Duodenal mucosa (tissue), 2 donors: ENCODE data around the gene DDA1.
"Not testable (repeated sequence)": the region's sequence is repeated elsewhere in the genome, so short reads cannot be mapped to it uniquely, and the experiment has no call there.

ENCODE experiments used
- H3K27ac ChIP-seq: one replicate; pipeline ENCODE4 v1.7.0; 2013; ENCODE audit warnings: low read depth, low read length
- H3K27me3 ChIP-seq, 2 donors: one replicate each; pipeline ENCODE4 v1.7.0; 2013; ENCODE audit warnings: low read length in 2 of 2, control low read depth in 1 of 2; ENCODE audit not compliant: insufficient read depth in 2 of 2, control insufficient read depth in 1 of 2
- H3K36me3 ChIP-seq, 2 donors: one replicate each; pipeline ENCODE4 v1.7.0; 2013; ENCODE audit warnings: low read length in 2 of 2, control low read depth in 1 of 2; ENCODE audit not compliant: insufficient read depth in 2 of 2, control insufficient read depth in 1 of 2
- H3K4me1 ChIP-seq, 2 donors: one replicate each; pipeline ENCODE4 v1.7.0; 2013; ENCODE audit warnings: low read length in 2 of 2, control low read depth in 1 of 2; ENCODE audit not compliant: insufficient read depth in 2 of 2, control insufficient read depth in 1 of 2
- H3K4me3 ChIP-seq, 2 donors: one replicate each; pipeline ENCODE4 v1.7.0; 2013; ENCODE audit warnings: low read length in 2 of 2, low read depth in 1 of 2
- H3K9ac ChIP-seq, 2 donors: one replicate each; pipeline ENCODE4 v1.7.0; 2013; ENCODE audit warnings: low read length in 2 of 2, low read depth in 1 of 2
- H3K9me3 ChIP-seq, 2 donors: one replicate each; pipeline ENCODE4 v1.7.0; 2013; ENCODE audit warnings: low read length in 2 of 2, control low read depth in 1 of 2; ENCODE audit not compliant: control insufficient read depth in 1 of 2

Gene DDA1

DNA sequence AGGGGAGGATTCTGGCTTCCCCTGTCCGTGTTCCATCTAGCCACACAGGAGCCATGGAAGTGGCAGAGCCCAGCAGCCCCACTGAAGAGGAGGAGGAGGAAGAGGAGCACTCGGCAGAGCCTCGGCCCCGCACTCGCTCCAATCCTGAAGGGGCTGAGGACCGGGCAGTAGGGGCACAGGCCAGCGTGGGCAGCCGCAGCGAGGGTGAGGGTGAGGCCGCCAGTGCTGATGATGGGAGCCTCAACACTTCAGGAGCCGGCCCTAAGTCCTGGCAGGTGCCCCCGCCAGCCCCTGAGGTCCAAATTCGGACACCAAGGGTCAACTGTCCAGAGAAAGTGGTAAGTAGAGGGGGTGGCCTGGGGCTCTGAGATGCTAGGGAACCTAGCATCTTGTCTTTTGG, 40.6 kb upstream of the DDA1 start:
- Histone ChIP-seq H3K36me3 (peaks cover 0 to 27% of the 10 kb centered on the region in 2 donors), H3K4me3 (no peak overlapping the region), H3K9me3 (no peaks in the 10 kb centered on the region), H3K9ac (no peak overlapping the region), H3K4me1 (peaks cover 6 to 9% of the 10 kb centered on the region in 2 donors), H3K27me3 (no peaks in the 10 kb centered on the region), H3K27ac (no peak overlapping the region)

DNA sequence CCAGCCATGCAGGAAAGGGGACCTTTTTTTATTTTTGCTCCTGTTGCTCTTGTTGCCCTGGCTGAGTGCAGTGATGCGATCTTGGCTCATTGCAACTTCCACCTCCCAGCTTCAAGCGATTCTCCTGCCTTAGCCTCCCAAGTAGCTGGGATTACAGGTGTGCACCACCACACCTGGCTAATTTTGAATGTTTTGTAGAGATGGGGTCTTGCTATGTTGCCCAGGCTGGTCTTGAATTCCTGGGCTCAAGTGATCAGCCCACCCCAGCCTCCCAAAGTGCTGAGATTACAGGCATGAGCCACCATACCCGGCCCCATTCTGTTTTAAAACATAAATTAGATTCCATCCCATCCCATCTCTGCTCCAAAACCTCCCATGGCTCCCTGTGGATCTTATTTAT, 34.5 kb upstream of the DDA1 start:
- H3K4me3 ChIP-seq, H3K4me1 ChIP-seq, H3K27ac ChIP-seq, H3K27me3 ChIP-seq, H3K9ac ChIP-seq, H3K9me3 ChIP-seq: not testable (repeated sequence)
- H3K36me3 ChIP-seq, result peaks cover 6 to 65% of the 10 kb centered on the region in 2 donors

DNA sequence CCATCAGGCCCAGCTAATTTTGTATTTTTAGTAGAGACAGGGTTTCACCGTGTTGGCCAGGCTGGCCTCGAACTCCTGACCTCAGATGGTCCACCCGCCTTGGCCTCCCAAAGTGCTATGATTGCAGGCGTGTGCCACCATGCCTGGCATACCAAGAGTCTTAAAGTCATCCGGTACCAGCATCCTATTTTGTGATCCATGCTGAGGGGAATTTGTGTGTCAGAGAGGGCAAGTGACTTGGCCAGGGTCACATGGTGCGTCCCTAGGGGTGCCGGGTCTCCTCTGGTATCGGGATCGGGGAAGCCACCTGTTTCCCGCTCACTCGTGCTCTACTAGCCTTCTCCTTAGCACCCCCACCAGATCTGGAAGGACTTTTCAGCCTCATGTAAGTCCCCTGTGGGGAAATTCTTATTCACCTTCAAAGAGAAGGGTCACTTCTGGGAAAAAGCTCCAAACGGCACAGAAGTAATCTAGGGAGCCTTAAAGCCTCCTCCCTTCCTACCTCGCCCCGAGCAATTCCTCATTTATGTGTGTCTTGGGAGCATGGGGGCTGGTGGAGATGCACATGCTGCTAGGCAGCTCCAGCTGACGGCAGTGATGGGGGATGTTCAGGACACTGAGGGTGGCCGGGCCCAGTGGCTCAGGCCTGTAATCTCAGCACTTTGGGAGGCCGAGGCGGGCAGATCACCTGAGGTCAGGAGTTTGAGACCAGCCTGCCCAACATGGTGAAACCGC, 33.8 kb upstream of the DDA1 start:
- Histone ChIP-seq H3K9me3 (no peaks in the 10 kb centered on the region), H3K4me1 (no peaks in the 10 kb centered on the region), H3K36me3 (peaks cover 6 to 61% of the 10 kb centered on the region in 2 donors), H3K27me3 (no peaks in the 10 kb centered on the region), H3K4me3 (no peak overlapping the region), H3K27ac (no peak overlapping the region), H3K9ac (no peak overlapping the region)

DNA sequence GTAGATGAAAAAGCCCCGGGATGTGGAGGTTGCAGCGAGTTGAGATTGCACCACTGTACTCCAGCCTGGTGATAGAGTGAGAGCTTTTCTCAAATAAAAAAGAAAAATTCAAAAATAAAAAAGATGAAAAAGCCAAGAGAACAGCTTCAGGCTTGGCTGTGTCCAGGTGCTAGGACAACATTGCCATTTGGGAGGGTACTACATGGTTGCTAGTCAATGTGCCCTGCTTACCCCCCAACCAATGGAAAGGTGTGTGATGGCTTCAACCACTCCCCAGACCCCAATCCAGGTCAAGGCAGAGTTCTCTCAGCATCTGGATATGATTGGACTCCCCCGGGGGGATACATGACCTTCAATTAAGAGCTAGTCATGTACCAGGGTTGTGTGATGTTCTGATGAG, 29.9 kb upstream of the DDA1 start:
- no peak overlapping the region for H3K9ac ChIP-seq
- H3K4me3 ChIP-seq, result no peak overlapping the region
- no peak overlapping the region for H3K27ac ChIP-seq
- peaks cover 6 to 35% of the 10 kb centered on the region in 2 donors for H3K36me3 ChIP-seq
- peaks cover 7 to 15% of the 10 kb centered on the region in 2 donors for H3K4me1 ChIP-seq
- no peaks in the 10 kb centered on the region for H3K9me3 ChIP-seq
- no peaks in the 10 kb centered on the region for H3K27me3 ChIP-seq

DNA sequence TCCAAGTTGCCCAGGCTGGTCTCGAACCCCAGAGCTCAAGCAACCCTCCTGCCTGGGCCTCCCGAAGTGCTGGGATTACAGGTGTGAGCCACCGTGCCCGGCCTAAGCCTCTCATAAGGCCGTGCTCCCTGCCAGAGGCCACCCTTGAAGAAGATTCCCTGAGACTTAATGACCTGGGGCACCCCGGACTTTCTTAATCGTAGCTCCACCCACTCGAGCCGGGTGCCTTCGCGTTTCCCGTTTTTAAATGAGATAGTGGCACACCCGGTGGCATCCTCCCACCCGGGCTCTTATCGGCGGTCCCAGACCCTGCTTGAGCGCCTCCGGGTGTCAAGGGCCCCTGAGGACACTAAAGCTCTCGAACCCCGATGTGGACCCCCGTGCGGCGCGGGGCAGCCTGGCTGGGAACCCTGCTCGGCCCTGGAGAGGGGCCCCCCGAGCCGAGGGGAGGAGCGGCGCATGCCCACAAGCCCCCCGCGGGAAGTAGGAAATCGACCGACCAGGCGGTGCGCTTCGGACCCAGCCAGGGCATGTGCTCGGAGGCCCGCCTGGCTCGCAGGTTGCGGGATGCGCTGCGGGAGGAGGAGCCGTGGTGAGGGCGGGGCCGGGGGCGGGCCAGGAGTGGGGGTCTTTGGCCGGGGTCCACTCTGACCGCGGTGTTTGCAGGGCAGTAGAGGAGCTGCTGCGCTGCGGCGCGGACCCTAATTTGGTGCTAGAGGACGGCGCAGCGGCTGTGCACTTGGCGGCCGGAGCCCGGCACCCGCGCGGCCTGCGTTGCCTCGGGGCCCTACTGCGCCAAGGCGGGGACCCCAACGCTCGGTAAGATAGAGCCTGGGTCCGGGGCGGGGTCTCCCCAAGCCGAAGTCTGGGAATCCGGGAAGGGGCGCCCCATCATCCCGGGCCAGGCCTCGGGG, 27.7 kb upstream of the DDA1 start, which contains the start of gene ANKLE1:
TSS of gene ANKLE1 (plus strand) at position 511 of the 914 bp plus-strand sequence. CDS start at position 531, 20 bp downstream.
- Histone ChIP-seq H3K27ac (no peak within 1 kb of the TSS), H3K27me3 (peaks cover 0 to 3% of the 10 kb centered on the region in 2 donors), H3K4me3 (peak within 1 kb of the TSS; percentile 47 to 65), H3K4me1 (peaks cover 7 to 15% of the 10 kb centered on the region in 2 donors), H3K9ac (peak within 1 kb of the TSS in 1 of 2 donors; percentile 54), H3K36me3 (peaks cover 3 to 15% of the 10 kb centered on the region in 2 donors), H3K9me3 (no peaks in the 10 kb centered on the region)

DNA sequence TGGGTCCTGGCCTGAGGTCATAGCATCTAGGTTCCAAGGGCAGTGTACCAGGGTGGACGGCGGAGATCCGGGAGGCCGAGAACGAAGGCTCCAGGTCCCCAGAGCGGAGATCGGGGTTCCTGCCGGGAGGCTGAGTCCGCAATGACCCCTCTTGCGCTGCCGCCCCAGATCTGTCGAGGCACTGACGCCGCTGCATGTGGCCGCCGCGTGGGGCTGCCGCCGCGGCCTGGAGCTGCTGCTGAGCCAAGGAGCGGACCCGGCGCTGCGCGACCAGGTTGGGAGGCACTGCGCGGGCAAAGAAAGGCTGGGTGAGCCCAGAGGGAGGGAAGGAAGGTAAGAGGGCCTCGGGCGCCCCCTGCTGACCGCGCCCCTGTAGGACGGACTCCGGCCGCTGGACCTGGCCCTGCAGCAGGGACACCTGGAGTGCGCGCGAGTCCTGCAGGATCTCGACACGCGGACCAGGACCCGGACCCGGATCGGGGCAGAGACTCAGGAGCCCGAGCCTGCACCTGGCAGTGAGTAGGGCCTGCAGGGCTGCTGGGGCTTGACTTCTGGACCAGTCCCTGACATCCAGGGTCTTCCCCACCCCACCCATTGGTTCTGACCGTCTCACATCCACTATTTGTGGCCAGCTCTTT, 26.8 kb upstream of the DDA1 start:
- H3K4me1 ChIP-seq, result peaks cover 7 to 15% of the 10 kb centered on the region in 2 donors
- no peaks in the 10 kb centered on the region for H3K9me3 ChIP-seq
- H3K4me3 ChIP-seq, result peak overlapping the region; percentile 23 to 65
- H3K27ac ChIP-seq, result no peak overlapping the region
- H3K27me3 ChIP-seq, result peaks cover 0 to 3% of the 10 kb centered on the region in 2 donors
- H3K9ac ChIP-seq, result peak overlapping the region in 1 of 2 donors; percentile 54
- H3K36me3 ChIP-seq, result peaks cover 0 to 7% of the 10 kb centered on the region in 2 donors

DNA sequence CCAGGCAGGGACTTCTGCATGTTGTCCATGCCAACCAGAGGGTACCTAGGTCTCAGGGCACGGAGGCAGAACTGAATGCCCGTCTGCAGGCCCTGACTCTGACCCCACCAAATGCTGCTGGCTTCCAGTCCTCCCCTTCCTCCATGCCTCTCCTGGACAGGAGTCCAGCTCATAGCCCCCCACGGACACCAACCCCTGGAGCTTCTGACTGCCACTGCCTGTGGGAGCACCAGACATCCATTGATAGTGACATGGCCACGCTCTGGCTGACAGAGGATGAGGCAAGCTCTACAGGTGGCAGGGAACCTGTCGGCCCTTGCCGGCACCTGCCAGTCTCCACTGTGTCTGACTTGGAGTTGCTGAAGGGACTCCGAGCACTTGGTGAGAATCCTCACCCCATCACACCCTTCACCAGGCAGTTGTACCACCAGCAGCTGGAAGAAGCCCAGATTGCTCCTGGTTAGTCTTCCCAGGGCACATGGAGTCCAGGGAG, 25.8 kb upstream of the DDA1 start:
- Histone ChIP-seq H3K27me3 (peaks cover 0 to 3% of the 10 kb centered on the region in 2 donors), H3K4me3 (no peak overlapping the region), H3K4me1 (peaks cover 7 to 15% of the 10 kb centered on the region in 2 donors), H3K27ac (no peak overlapping the region), H3K9ac (no peak overlapping the region), H3K36me3 (peaks cover 0 to 6% of the 10 kb centered on the region in 2 donors), H3K9me3 (no peaks in the 10 kb centered on the region)

DNA sequence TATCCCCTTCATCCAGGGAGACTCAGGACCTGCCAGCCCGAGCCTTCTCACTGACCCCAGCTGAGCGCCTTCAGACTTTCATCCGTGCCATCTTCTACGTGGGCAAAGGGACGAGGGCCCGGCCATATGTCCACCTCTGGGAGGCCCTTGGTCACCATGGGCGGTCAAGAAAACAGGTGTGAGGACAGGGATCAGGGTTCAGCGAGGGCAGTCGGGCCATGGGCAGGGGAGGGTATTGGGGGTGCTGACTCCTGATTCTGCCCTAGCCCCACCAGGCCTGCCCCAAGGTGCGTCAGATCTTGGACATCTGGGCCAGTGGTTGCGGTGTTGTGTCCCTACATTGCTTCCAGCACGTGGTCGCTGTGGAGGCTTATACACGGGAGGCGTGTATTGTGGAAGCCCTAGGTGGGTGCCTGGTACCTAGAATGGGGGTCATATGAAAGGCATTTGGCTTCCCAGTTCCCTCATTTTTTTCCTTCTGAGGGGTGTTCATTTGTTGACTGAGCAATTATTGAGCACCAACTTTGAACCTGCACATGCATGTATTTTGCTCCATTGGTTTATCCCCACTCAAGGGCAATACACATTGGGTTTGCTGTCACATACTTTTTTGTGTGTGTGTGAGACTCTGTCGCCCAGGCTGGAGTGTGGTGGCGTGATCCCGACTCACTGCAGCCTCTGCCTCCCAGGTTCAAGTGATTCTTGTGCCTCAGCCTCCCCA, 23.8 kb upstream of the DDA1 start:
- no peaks in the 10 kb centered on the region for H3K36me3 ChIP-seq
- peaks cover 0 to 3% of the 10 kb centered on the region in 2 donors for H3K27me3 ChIP-seq
- H3K4me3 ChIP-seq, result no peak overlapping the region
- H3K27ac ChIP-seq, result no peak overlapping the region
- peaks cover 7 to 15% of the 10 kb centered on the region in 2 donors for H3K4me1 ChIP-seq
- no peak overlapping the region for H3K9ac ChIP-seq
- no peaks in the 10 kb centered on the region for H3K9me3 ChIP-seq

DNA sequence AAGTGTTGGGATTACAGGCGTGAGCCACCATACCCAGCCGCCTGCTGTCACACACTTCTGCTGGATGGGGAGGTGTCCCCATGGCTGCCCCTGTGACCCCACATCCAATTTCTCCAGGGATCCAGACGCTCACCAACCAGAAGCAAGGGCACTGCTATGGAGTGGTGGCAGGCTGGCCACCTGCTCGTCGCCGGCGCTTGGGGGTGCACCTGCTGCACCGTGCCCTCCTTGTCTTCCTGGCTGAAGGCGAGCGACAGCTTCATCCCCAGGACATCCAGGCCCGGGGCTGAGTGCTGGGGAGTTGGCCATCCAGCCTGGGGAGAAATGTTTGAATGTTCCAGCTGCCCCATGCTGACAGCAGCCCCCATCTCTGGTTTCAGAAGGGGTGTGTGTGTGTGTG, 23.1 kb upstream of the DDA1 start:
- no peaks in the 10 kb centered on the region for H3K9me3 ChIP-seq
- H3K9ac ChIP-seq, result no peak overlapping the region
- peaks cover 7 to 13% of the 10 kb centered on the region in 2 donors for H3K4me1 ChIP-seq
- no peak overlapping the region for H3K4me3 ChIP-seq
- H3K27me3 ChIP-seq, result peaks cover 0 to 3% of the 10 kb centered on the region in 2 donors
- H3K36me3 ChIP-seq, result no peaks in the 10 kb centered on the region
- no peak overlapping the region for H3K27ac ChIP-seq
